SK-N-SH (cell line): ENCODE measurements around the gene C19orf47.

Experiments used
- EP300 ChIP-seq, 2 experiments: IDR thresholded peaks; 2 replicates each; pipeline versions ENCODE4 v1.4.0 to v1.6.1; 2012; ENCODE audit warnings: borderline replicate concordance in 1 of 2, low read depth in 1 of 2, low read length in 1 of 2
- POLR2AphosphoS5 ChIP-seq: IDR thresholded peaks from 2 replicates; pipeline ENCODE4 v1.6.1; 2012; ENCODE audit warnings: low read depth, low read length
- RCOR1 ChIP-seq: fragments of 150-350 bp; IDR thresholded peaks from 2 replicates; pipeline ENCODE4 v1.6.1; 2017; ENCODE audit warnings: antibody characterized with exemption, low read length
- RFX5 ChIP-seq: IDR thresholded peaks from 2 replicates; pipeline ENCODE4 v1.6.1; 2012; ENCODE audit warnings: mild to moderate bottlenecking, improper control_type of control experiment, low read length
- YY1 ChIP-seq: IDR thresholded peaks from 2 replicates; pipeline ENCODE4 v1.4.0; 2012; ENCODE audit warnings: low read depth, mild to moderate bottlenecking
- TF ChIP-seq, protein P1 (sequence below): fragments of 200-600 bp; sonication (generic); IDR thresholded peaks from 2 replicates; pipeline ENCODE4 v1.6.1; 2017; ENCODE audit warnings: antibody characterized with exemption, mild to moderate bottlenecking, moderate library complexity

DNA sequence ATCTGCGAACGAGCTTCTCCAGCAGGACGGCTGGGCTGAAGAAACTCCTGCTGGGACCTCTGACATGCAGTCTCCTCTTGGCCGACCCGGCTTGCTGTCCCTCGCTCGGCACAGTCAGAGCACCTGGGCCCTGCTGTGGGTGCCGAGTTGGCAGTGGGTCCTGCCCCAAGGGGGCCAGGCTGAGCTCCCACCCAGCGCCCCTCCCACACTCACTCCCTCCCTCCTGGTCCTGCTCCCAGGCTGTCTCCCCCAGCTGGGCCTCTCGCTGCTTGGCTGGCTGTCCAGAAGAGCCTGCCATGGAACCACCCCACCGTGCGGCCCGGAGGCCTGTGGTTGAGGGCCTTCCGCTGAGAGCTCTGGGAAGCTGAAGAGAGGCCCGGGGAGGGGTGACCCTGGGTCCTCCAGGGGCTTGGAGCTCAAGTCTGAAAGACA, 69.1 kb downstream of the C19orf47 start:
- TF ChIP-seq RFX5 (no peak), EP300 (IDR thresholded peaks at IDR 0.05; ENCODE audit: borderline replicate concordance in 1 of 2, low read depth in 1 of 2, low read length in 1 of 2) (no peak), YY1 (no peak), RCOR1 (no peak), POLR2AphosphoS5 (no peak)
- TF ChIP-seq, protein P1, sequence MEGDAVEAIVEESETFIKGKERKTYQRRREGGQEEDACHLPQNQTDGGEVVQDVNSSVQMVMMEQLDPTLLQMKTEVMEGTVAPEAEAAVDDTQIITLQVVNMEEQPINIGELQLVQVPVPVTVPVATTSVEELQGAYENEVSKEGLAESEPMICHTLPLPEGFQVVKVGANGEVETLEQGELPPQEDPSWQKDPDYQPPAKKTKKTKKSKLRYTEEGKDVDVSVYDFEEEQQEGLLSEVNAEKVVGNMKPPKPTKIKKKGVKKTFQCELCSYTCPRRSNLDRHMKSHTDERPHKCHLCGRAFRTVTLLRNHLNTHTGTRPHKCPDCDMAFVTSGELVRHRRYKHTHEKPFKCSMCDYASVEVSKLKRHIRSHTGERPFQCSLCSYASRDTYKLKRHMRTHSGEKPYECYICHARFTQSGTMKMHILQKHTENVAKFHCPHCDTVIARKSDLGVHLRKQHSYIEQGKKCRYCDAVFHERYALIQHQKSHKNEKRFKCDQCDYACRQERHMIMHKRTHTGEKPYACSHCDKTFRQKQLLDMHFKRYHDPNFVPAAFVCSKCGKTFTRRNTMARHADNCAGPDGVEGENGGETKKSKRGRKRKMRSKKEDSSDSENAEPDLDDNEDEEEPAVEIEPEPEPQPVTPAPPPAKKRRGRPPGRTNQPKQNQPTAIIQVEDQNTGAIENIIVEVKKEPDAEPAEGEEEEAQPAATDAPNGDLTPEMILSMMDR = no peak
